ENCODE results near the gene WIPF3.

The WIPF3 gene

DNA sequence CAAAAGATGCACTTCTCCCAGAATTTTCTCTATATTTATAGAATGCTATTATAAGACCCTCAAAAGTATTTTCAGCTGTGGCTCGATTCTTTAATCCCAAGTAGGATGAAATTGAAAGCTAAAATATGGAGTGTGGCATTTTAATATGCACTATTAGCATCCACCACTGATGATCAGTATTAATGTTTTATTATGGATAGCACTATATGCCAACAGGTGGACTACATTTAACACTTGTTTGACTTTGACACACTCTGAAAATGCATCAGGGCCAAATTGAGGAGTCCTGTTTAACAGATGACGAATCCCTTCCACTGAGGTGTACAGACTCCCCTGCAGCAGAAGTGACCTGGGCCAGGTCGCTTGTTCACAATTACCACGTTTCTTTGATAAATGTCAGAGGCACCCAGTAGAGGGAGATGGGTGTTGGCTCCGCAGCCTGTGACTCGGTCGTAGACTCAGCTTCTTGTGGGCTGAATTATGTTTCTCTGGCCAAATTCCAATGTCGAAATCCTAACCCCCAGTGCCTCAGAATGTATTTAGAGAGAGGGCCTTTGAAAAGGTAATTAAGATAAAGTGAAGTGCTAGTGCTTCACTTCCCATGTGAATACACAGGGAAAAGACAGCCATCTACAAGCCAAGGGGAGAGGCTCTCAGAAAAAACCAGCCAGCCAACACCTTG, 48.1 kb downstream of the WIPF3 start:
- Histone ChIP-seq H4K20me1 (ENCODE audit: insufficient read depth, low read length, poor library complexity, severe bottlenecking) (no peaks in the 10 kb centered on the region), H3F3A (ENCODE audit: low read depth) (no peaks in the 10 kb centered on the region), H2AFZ (ENCODE audit: low read length) (no peak overlapping the region), H3K27me3 (ENCODE audit: insufficient read depth, low read length, poor library complexity, severe bottlenecking) (no peaks in the 10 kb centered on the region), H3K79me2 (ENCODE audit: insufficient read depth, low read length) (no peaks in the 10 kb centered on the region), H3K4me3 (ENCODE audit: low read length, poor library complexity, severe bottlenecking) (no peak overlapping the region), H3K9me3 (ENCODE audit: insufficient read depth, low read depth, low read length) (no peaks in the 10 kb centered on the region), H3K36me3 (ENCODE audit: insufficient read depth, low read length) (no peaks in the 10 kb centered on the region), H3K4me2 (ENCODE audit: low read depth, low read length, poor library complexity, severe bottlenecking) (no peak overlapping the region), H3K9me2 (replicated peaks; ENCODE audit: low read depth, low read length) (no peaks in the 10 kb centered on the region), H3K9ac (ENCODE audit: low read depth, low read length, poor library complexity, severe bottlenecking) (no peak overlapping the region), H3K4me1 (ENCODE audit: insufficient read depth, low read length, poor library complexity, severe bottlenecking) (no peaks in the 10 kb centered on the region)
- TF ChIP-seq EZH2phosphoT487 (IDR thresholded peaks at IDR 0.05; ENCODE audit: borderline replicate concordance) (no peak), CTCF (conservative IDR thresholded peaks at IDR 0.05; ENCODE audit: low read length) (no peak)

- no peaks in the 10 kb centered on the region for H3K27me3 ChIP-seq (ENCODE audit: insufficient read depth, low read length, poor library complexity, severe bottlenecking)
- peaks cover 4% of the 10 kb centered on the region for H3K4me1 ChIP-seq (ENCODE audit: insufficient read depth, low read length, poor library complexity, severe bottlenecking)
- H3K4me3 ChIP-seq (ENCODE audit: low read length, poor library complexity, severe bottlenecking) = no peak overlapping the region
- no peaks in the 10 kb centered on the region for H3K79me2 ChIP-seq (ENCODE audit: insufficient read depth, low read length)
- no peaks in the 10 kb centered on the region for H4K20me1 ChIP-seq (ENCODE audit: insufficient read depth, low read length, poor library complexity, severe bottlenecking)
- no peaks in the 10 kb centered on the region for H3F3A ChIP-seq (ENCODE audit: low read depth)
- H3K9me2 ChIP-seq (replicated peaks; ENCODE audit: low read depth, low read length) = no peaks in the 10 kb centered on the region
- no peak overlapping the region for H2AFZ ChIP-seq (ENCODE audit: low read length)
- no peak for TF ChIP-seq CTCF (conservative IDR thresholded peaks at IDR 0.05; ENCODE audit: low read length)
- TF ChIP-seq EZH2phosphoT487 (IDR thresholded peaks at IDR 0.05; ENCODE audit: borderline replicate concordance) = no peak
- H3K4me2 ChIP-seq (ENCODE audit: low read depth, low read length, poor library complexity, severe bottlenecking) = no peak overlapping the region
- H3K9ac ChIP-seq (ENCODE audit: low read depth, low read length, poor library complexity, severe bottlenecking) = no peak overlapping the region
- H3K9me3 ChIP-seq (ENCODE audit: insufficient read depth, low read depth, low read length) = no peaks in the 10 kb centered on the region
- no peaks in the 10 kb centered on the region for H3K36me3 ChIP-seq (ENCODE audit: insufficient read depth, low read length)
These were observed 51.3 kb downstream of the WIPF3 start for GRCh38 chr7:29857654-29858053.

- H3K9ac ChIP-seq (ENCODE audit: low read depth, low read length, poor library complexity, severe bottlenecking) = no peak overlapping the region
- H3F3A ChIP-seq (ENCODE audit: low read depth) = no peaks in the 10 kb centered on the region
- no peaks in the 10 kb centered on the region for H3K9me3 ChIP-seq (ENCODE audit: insufficient read depth, low read depth, low read length)
- H3K4me2 ChIP-seq (ENCODE audit: low read depth, low read length, poor library complexity, severe bottlenecking) = no peak overlapping the region
- H3K36me3 ChIP-seq (ENCODE audit: insufficient read depth, low read length) = no peaks in the 10 kb centered on the region
- no peaks in the 10 kb centered on the region for H3K27me3 ChIP-seq (ENCODE audit: insufficient read depth, low read length, poor library complexity, severe bottlenecking)
- TF ChIP-seq EZH2phosphoT487 (IDR thresholded peaks at IDR 0.05; ENCODE audit: borderline replicate concordance) = no peak
- no peak for TF ChIP-seq CTCF (conservative IDR thresholded peaks at IDR 0.05; ENCODE audit: low read length)
- no peak overlapping the region for H3K4me3 ChIP-seq (ENCODE audit: low read length, poor library complexity, severe bottlenecking)
- no peaks in the 10 kb centered on the region for H3K79me2 ChIP-seq (ENCODE audit: insufficient read depth, low read length)
- no peak overlapping the region; the same call in 1 of the 2 replicates for H2AFZ ChIP-seq (ENCODE audit: low read length)
- H3K9me2 ChIP-seq (replicated peaks; ENCODE audit: low read depth, low read length) = no peaks in the 10 kb centered on the region
- peaks cover 4% of the 10 kb centered on the region for H3K4me1 ChIP-seq (ENCODE audit: insufficient read depth, low read length, poor library complexity, severe bottlenecking)
- no peaks in the 10 kb centered on the region for H4K20me1 ChIP-seq (ENCODE audit: insufficient read depth, low read length, poor library complexity, severe bottlenecking)
These were observed 52.1 kb downstream of the WIPF3 start for GRCh38 chr7:29858191-29858951.

Data from Loucy (cell line).